ENCODE measurements around the gene MECP2.

The MECP2 gene

GRCh38 chrX:154115071-154115470 lies 17.6 kb upstream of the MECP2 start:
- TF ChIP-seq REST (IDR thresholded peaks at IDR 0.05; ENCODE audit: insufficient read depth in 1 of 2, low read depth in 2 of 2, low read length in 2 of 2) (no peak), TAF1 (IDR thresholded peaks at IDR 0.05; ENCODE audit: borderline replicate concordance, insufficient read depth, low read length) (no peak), FOXP2 (optimal IDR thresholded peaks at IDR 0.05; ENCODE audit: borderline replicate concordance, extremely low read depth, extremely low read length, insufficient read depth) (no peak), POLR2AphosphoS5 (IDR thresholded peaks at IDR 0.05; ENCODE audit: low read depth, low read length) (no peak), SIN3A (IDR thresholded peaks at IDR 0.05; ENCODE audit: borderline replicate concordance, insufficient read depth, low read length) (no peak)

- no peak for TF ChIP-seq REST (IDR thresholded peaks at IDR 0.05; ENCODE audit: insufficient read depth in 1 of 2, low read depth in 2 of 2, low read length in 2 of 2)
- TF ChIP-seq SIN3A (IDR thresholded peaks at IDR 0.05; ENCODE audit: borderline replicate concordance, insufficient read depth, low read length): no peak
Observed at GRCh38 chrX:154114652-154115051, 17.1 kb upstream of the MECP2 start.

GRCh38 chrX:154113729-154114128 lies 16.2 kb upstream of the MECP2 start:
- TF ChIP-seq POLR2AphosphoS5 (IDR thresholded peaks at IDR 0.05; ENCODE audit: low read depth, low read length): no peak
- TF ChIP-seq TAF1 (IDR thresholded peaks at IDR 0.05; ENCODE audit: borderline replicate concordance, insufficient read depth, low read length): no peak
- TF ChIP-seq REST (IDR thresholded peaks at IDR 0.05; ENCODE audit: insufficient read depth in 1 of 2, low read depth in 2 of 2, low read length in 2 of 2): no peak
- no peak for TF ChIP-seq FOXP2 (optimal IDR thresholded peaks at IDR 0.05; ENCODE audit: borderline replicate concordance, extremely low read depth, extremely low read length, insufficient read depth)
- TF ChIP-seq SIN3A (IDR thresholded peaks at IDR 0.05; ENCODE audit: borderline replicate concordance, insufficient read depth, low read length): no peak

GRCh38 chrX:154098551-154098950 lies 1.0 kb upstream of the MECP2 start:
- TF ChIP-seq SIN3A (IDR thresholded peaks at IDR 0.05; ENCODE audit: borderline replicate concordance, insufficient read depth, low read length): no peak
- TF ChIP-seq TAF1 (IDR thresholded peaks at IDR 0.05; ENCODE audit: borderline replicate concordance, insufficient read depth, low read length): no peak
- TF ChIP-seq POLR2AphosphoS5 (IDR thresholded peaks at IDR 0.05; ENCODE audit: low read depth, low read length): no peak
- no peak for TF ChIP-seq REST (IDR thresholded peaks at IDR 0.05; ENCODE audit: insufficient read depth in 1 of 2, low read depth in 2 of 2, low read length in 2 of 2)
- no peak for TF ChIP-seq FOXP2 (optimal IDR thresholded peaks at IDR 0.05; ENCODE audit: borderline replicate concordance, extremely low read depth, extremely low read length, insufficient read depth)

- no peak for TF ChIP-seq SIN3A (IDR thresholded peaks at IDR 0.05; ENCODE audit: borderline replicate concordance, insufficient read depth, low read length)
- no peak for TF ChIP-seq TAF1 (IDR thresholded peaks at IDR 0.05; ENCODE audit: borderline replicate concordance, insufficient read depth, low read length)
- TF ChIP-seq FOXP2 (optimal IDR thresholded peaks at IDR 0.05; ENCODE audit: borderline replicate concordance, extremely low read depth, extremely low read length, insufficient read depth): no peak
- no peak for TF ChIP-seq REST (IDR thresholded peaks at IDR 0.05; ENCODE audit: insufficient read depth in 1 of 2, low read depth in 2 of 2, low read length in 2 of 2)
- TF ChIP-seq POLR2AphosphoS5 (IDR thresholded peaks at IDR 0.05; ENCODE audit: low read depth, low read length): no peak
Observed at GRCh38 chrX:154097003-154097588, 421 bp downstream of the MECP2 start.

All from PFSK-1 (cell line).